H9 (cell line): ENCODE data around the gene NGB. TPM values are rescaled to one million over a fixed set of nuclear protein-coding genes. Genes with fewer than 3 reads are reported as not detected.
A peak's percentile ranks its signal among the peaks of the same experiment; 100 is the strongest.

ENCODE experiments used
- DNase-seq: peaks from one replicate; pipeline ENCODE4 v3.0.0-alpha.2; 2017
- H2AFZ ChIP-seq: one replicate; pipeline ENCODE4 v1.6.1; 2013; ENCODE audit warnings: mild to moderate bottlenecking, low read length, control low read depth, moderate library complexity
- H2AK5ac ChIP-seq: 2 replicates; pipeline ENCODE4 v1.6.1; 2013; ENCODE audit warnings: low read length, control low read depth, mixed read lengths; ENCODE audit not compliant: insufficient read length
- H2BK120ac ChIP-seq: one replicate; pipeline ENCODE4 v1.6.1; 2013; ENCODE audit warnings: low read depth, mild to moderate bottlenecking, low read length, control low read depth, inconsistent platforms; ENCODE audit not compliant: poor library complexity, severe bottlenecking
- H2BK12ac ChIP-seq: 2 replicates; pipeline ENCODE4 v1.6.1; 2013; ENCODE audit warnings: low read length, control low read depth, mixed read lengths, low read depth; ENCODE audit not compliant: insufficient read length
- H2BK15ac ChIP-seq: 2 replicates; pipeline ENCODE4 v1.6.1; 2013; ENCODE audit warnings: low read depth, low read length, control low read depth
- H2BK20ac ChIP-seq: one replicate; pipeline ENCODE4 v1.6.1; 2013; ENCODE audit warnings: low read depth, mild to moderate bottlenecking, low read length, control low read depth, inconsistent platforms; ENCODE audit not compliant: poor library complexity, severe bottlenecking
- H2BK5ac ChIP-seq: 2 replicates; pipeline ENCODE4 v1.6.1; 2013; ENCODE audit warnings: low read length, control low read depth, mixed read lengths; ENCODE audit not compliant: insufficient read length
- H3K14ac ChIP-seq: 2 replicates; pipeline ENCODE4 v1.6.1; 2013; ENCODE audit warnings: low read length, control low read depth; ENCODE audit not compliant: insufficient read depth
- H3K18ac ChIP-seq: 2 replicates; pipeline ENCODE4 v1.6.1; 2013; ENCODE audit warnings: low read depth, mild to moderate bottlenecking, mixed read lengths, low read length, control low read depth; ENCODE audit not compliant: insufficient read length
- H3K23ac ChIP-seq: 2 replicates; pipeline ENCODE4 v1.6.1; 2013; ENCODE audit warnings: low read length, control low read depth, mixed read lengths, low read depth; ENCODE audit not compliant: insufficient read length
- H3K23me2 ChIP-seq: 2 replicates; pipeline ENCODE4 v1.6.1; 2013; ENCODE audit warnings: low read depth, mild to moderate bottlenecking, mixed read lengths, low read length, control low read depth; ENCODE audit not compliant: insufficient read length, poor library complexity, severe bottlenecking
- H3K27ac ChIP-seq: 2 replicates; pipeline ENCODE4 v1.5.1; 2013; ENCODE audit warnings: low read length, control low read depth, mixed read lengths, low read depth; ENCODE audit not compliant: insufficient read length
- H3K27me3 ChIP-seq: 2 replicates; pipeline ENCODE4 v1.6.1; 2013; ENCODE audit warnings: low read length, control low read depth, inconsistent platforms; ENCODE audit not compliant: insufficient read depth
- H3K4ac ChIP-seq: 2 replicates; pipeline ENCODE4 v1.6.1; 2013; ENCODE audit warnings: low read depth, mild to moderate bottlenecking, control low read depth, inconsistent platforms, low read length, moderate library complexity
- H3K4me1 ChIP-seq: 2 replicates; pipeline ENCODE4 v1.6.1; 2013; ENCODE audit warnings: low read length, control low read depth, inconsistent platforms; ENCODE audit not compliant: insufficient read depth
- H3K4me2 ChIP-seq: 2 replicates; pipeline ENCODE4 v1.6.1; 2013; ENCODE audit warnings: low read length, control low read depth, mixed read lengths; ENCODE audit not compliant: insufficient read length, insufficient read depth
- H3K56ac ChIP-seq: 2 replicates; pipeline ENCODE4 v1.6.1; 2013; ENCODE audit warnings: low read depth, mild to moderate bottlenecking, mixed read lengths, low read length, control low read depth; ENCODE audit not compliant: insufficient read length
- H3K79me1 ChIP-seq: 2 replicates; pipeline ENCODE4 v1.6.1; 2013; ENCODE audit warnings: low read depth, mild to moderate bottlenecking, moderate library complexity, low read length, control low read depth, inconsistent platforms; ENCODE audit not compliant: insufficient read depth, poor library complexity, severe bottlenecking
- H3K79me2 ChIP-seq: 2 replicates; pipeline ENCODE4 v1.6.1; 2013; ENCODE audit warnings: low read length, control low read depth, inconsistent platforms; ENCODE audit not compliant: insufficient read depth
- H3K9ac ChIP-seq: 2 replicates; pipeline ENCODE4 v1.6.1; 2013; ENCODE audit warnings: low read length, control low read depth, mixed read lengths; ENCODE audit not compliant: insufficient read length; ENCODE audit errors: extremely low read depth
- H3K9me3 ChIP-seq: one replicate; pipeline ENCODE4 v1.6.1; 2013; ENCODE audit warnings: low read depth, low read length, inconsistent platforms; ENCODE audit not compliant: control insufficient read depth
- H3T11ph ChIP-seq: one replicate; pipeline ENCODE4 v1.6.1; 2013; ENCODE audit warnings: mild to moderate bottlenecking, low read length, control low read depth, inconsistent platforms
- H4K20me1 ChIP-seq: one replicate; pipeline ENCODE4 v1.6.1; 2013; ENCODE audit not compliant: control insufficient read depth, insufficient read length, insufficient read depth
- H4K5ac ChIP-seq: 2 replicates; pipeline ENCODE4 v1.6.1; 2013; ENCODE audit warnings: low read depth, mild to moderate bottlenecking, mixed read lengths, low read length, control low read depth; ENCODE audit not compliant: insufficient read length
- H4K8ac ChIP-seq: replicated peaks from 2 replicates; pipeline ENCODE4 v1.6.1; 2013; ENCODE audit warnings: low read length, control low read depth, mixed read lengths, low read depth; ENCODE audit not compliant: insufficient read length
- H4K91ac ChIP-seq: 2 replicates; pipeline ENCODE4 v1.6.1; 2013; ENCODE audit warnings: low read depth, mild to moderate bottlenecking, moderate library complexity, mixed read lengths, low read length, control low read depth; ENCODE audit not compliant: insufficient read length
- H3K27ac Mint-ChIP-seq, 3 experiments: 2 replicates in 2 of 3; 3 replicates in 1 of 3; pipeline ENCODE4 v1.8.0; 2020 to 2021; ENCODE audit warnings: mixed read lengths in 3 of 3, mild to moderate bottlenecking in 1 of 3, moderate library complexity in 1 of 3
- H3K27me3 Mint-ChIP-seq: 2 replicates; pipeline ENCODE4 v1.8.0; 2021; ENCODE audit warnings: low read depth, mild to moderate bottlenecking, moderate library complexity, mixed read lengths
- H3K36me3 Mint-ChIP-seq, 3 experiments: 2 replicates in 2 of 3; 3 replicates in 1 of 3; pipeline ENCODE4 v1.8.0; 2020 to 2021; ENCODE audit warnings: low read depth in 3 of 3, mixed read lengths in 3 of 3; ENCODE audit not compliant: insufficient read depth in 1 of 3
- H3K4me1 Mint-ChIP-seq, 2 experiments: 2 replicates each; pipeline ENCODE4 v1.8.0; 2020; ENCODE audit warnings: mixed read lengths in 2 of 2
- H3K4me3 Mint-ChIP-seq, 2 experiments: 2 replicates in 1 of 2; 3 replicates in 1 of 2; pipeline ENCODE4 v1.8.0; 2020 to 2021; ENCODE audit warnings: mild to moderate bottlenecking in 2 of 2, mixed read lengths in 2 of 2, moderate library complexity in 1 of 2
- H3K9me3 Mint-ChIP-seq, 2 experiments: 2 replicates in 1 of 2; 3 replicates in 1 of 2; pipeline ENCODE4 v1.8.0; 2020; ENCODE audit warnings: mild to moderate bottlenecking in 2 of 2, mixed read lengths in 2 of 2, moderate library complexity in 1 of 2
- WGBS: extraction: QIAGEN DNeasy Blood & Tissue Kit; methylation state at CpG from one replicate; pipeline ENCODE4 v1.1.7; 2013; ENCODE audit warnings: missing lambda C conversion rate, low lambda C conversion rate, mixed read lengths; ENCODE audit not compliant: insufficient read length; ENCODE audit errors: extremely low coverage; 5-methylcytosine and 5-hydroxymethylcytosine counted together
- total RNA-seq: library from RNA; stranded (reverse); gene quantifications from 2 replicates; pipeline ENCODE4 v1.2.1, GENCODE V29; 2021
- TF ChIP-seq, protein P1 (sequence below): fragments of 200-600 bp; sonication (generic); conservative IDR thresholded peaks from 3 replicates; pipeline ENCODE4 v1.8.0; 2021; ENCODE audit warnings: antibody characterized with exemption, mild to moderate bottlenecking

Gene NGB
- total RNA-seq, 1 experiment from 2014 or later: 0.26 TPM

DNA sequence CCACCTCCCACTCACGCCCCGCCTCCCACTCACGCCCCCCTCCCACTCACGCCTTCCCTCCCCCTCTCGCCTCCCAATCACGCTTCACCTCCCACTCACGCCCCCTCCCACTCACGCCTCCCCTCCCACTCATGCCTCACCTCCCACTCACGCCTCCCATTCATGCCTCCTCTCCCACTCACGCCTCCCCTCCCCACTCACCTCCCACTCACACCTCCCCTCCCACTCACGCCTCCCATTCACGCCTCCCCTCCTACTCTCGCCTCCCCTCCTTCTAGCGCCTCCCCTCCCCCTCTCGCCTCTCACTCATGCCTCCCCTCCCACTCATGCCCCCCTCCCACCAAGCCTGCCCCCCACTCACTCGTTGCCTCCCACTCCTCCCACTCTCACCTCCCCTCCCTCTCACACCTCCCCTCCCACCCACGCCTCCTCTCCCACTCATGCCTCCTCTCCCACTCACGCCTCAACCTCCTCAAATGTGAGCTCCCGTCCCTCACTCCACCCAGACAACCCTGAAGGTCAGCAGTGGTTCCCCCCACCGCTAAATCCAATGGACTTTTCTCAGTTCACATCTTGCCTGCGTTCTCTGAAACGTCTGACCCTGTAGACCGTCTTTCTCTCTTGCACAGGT is 49.6 kb downstream of the NGB start:
- no peak overlapping the region for H3K27ac ChIP-seq
- no peak overlapping the region for H3K14ac ChIP-seq
- H4K5ac ChIP-seq: no peak overlapping the region
- H2BK120ac ChIP-seq: no peak overlapping the region
- no peak overlapping the region for H3K9ac ChIP-seq
- H2AK5ac ChIP-seq: no peak overlapping the region
- peaks cover 12% of the 10 kb centered on the region; the same call in 1 of the 2 replicates for H3K4me1 ChIP-seq
- no peaks in the 10 kb centered on the region for H4K20me1 ChIP-seq
- H3K56ac ChIP-seq: no peak overlapping the region
- H2BK15ac ChIP-seq: no peak overlapping the region
- H3K9me3 ChIP-seq: no peaks in the 10 kb centered on the region
- H2AFZ ChIP-seq: no peak overlapping the region
- no peaks in the 10 kb centered on the region for H3K79me2 ChIP-seq
- H3K4ac ChIP-seq: no peak overlapping the region
- H4K8ac ChIP-seq: no peak overlapping the region
- no peak overlapping the region for H3K4me3 Mint-ChIP-seq
- H3K4me1 Mint-ChIP-seq: peaks cover 60 to 62% of the 10 kb centered on the region in 2 experiments
- 100% methylated on average over 3 of the region's 23 CpGs for WGBS
- no peak overlapping the region for H3K4me2 ChIP-seq
- H2BK5ac ChIP-seq: no peak overlapping the region
- no peak overlapping the region for H2BK20ac ChIP-seq
- no peaks in the 10 kb centered on the region for H3K23me2 ChIP-seq
- H3K18ac ChIP-seq: no peak overlapping the region
- H3T11ph ChIP-seq: no peak overlapping the region
- H3K79me1 ChIP-seq: no peaks in the 10 kb centered on the region
- no peaks in the 10 kb centered on the region; a peak in 2 of 7 replicates for H3K36me3 Mint-ChIP-seq
- H4K91ac ChIP-seq: no peak overlapping the region
- TF ChIP-seq, protein P1, sequence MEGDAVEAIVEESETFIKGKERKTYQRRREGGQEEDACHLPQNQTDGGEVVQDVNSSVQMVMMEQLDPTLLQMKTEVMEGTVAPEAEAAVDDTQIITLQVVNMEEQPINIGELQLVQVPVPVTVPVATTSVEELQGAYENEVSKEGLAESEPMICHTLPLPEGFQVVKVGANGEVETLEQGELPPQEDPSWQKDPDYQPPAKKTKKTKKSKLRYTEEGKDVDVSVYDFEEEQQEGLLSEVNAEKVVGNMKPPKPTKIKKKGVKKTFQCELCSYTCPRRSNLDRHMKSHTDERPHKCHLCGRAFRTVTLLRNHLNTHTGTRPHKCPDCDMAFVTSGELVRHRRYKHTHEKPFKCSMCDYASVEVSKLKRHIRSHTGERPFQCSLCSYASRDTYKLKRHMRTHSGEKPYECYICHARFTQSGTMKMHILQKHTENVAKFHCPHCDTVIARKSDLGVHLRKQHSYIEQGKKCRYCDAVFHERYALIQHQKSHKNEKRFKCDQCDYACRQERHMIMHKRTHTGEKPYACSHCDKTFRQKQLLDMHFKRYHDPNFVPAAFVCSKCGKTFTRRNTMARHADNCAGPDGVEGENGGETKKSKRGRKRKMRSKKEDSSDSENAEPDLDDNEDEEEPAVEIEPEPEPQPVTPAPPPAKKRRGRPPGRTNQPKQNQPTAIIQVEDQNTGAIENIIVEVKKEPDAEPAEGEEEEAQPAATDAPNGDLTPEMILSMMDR: no peak
- peaks cover 10% of the 10 kb centered on the region for H3K27me3 Mint-ChIP-seq
- no peak for DNase-seq
- H2BK12ac ChIP-seq: no peak overlapping the region
- H3K23ac ChIP-seq: no peak overlapping the region
- no peaks in the 10 kb centered on the region for H3K27me3 ChIP-seq
- peak overlapping the region in 2 of 3 experiments; percentile 10 to 39; a peak in 2 of 7 replicates for H3K27ac Mint-ChIP-seq
- no peaks in the 10 kb centered on the region; a peak in 1 of 5 replicates for H3K9me3 Mint-ChIP-seq
